ENCODE measurements around the gene NPY.

NPY gene

GRCh38 chr7:24318326-24318725 is 34.3 kb downstream of the NPY start:
- DNase-seq: no peak

- no peak for DNase-seq
Measured at GRCh38 chr7:24319209-24319608, 35.2 kb downstream of the NPY start.

- DNase-seq: no peak
Measured at GRCh38 chr7:24323961-24324480, 40.0 kb downstream of the NPY start.

GRCh38 chr7:24325708-24326107 is 41.7 kb downstream of the NPY start:
- no peak for DNase-seq

GRCh38 chr7:24328050-24328449 is 44.1 kb downstream of the NPY start:
- DNase-seq: no peak

- DNase-seq: no peak
Measured at GRCh38 chr7:24328894-24329293, 44.9 kb downstream of the NPY start.

GRCh38 chr7:24334012-24334411 is 50.0 kb downstream of the NPY start:
- DNase-seq: no peak

- no peak for DNase-seq
Measured at GRCh38 chr7:24334627-24335026, 50.6 kb downstream of the NPY start.

- DNase-seq: no peak
Measured at GRCh38 chr7:24336461-24336860, 52.5 kb downstream of the NPY start.

- no peak for DNase-seq
Measured at GRCh38 chr7:24337180-24337579, 53.2 kb downstream of the NPY start.

GRCh38 chr7:24339575-24339974 is 55.6 kb downstream of the NPY start:
- DNase-seq: no peak

- DNase-seq: no peak
Measured at GRCh38 chr7:24340727-24341126, 56.7 kb downstream of the NPY start.

Data from cortex of kidney (tissue), 1 donor.